ENCODE results near the gene PMS1.

PMS1 gene

GRCh38 chr2:189848276-189848675, 64.0 kb downstream of the PMS1 start:
- DNase-seq (ENCODE audit: low read depth), result no peak
- TF ChIP-seq, protein P1, sequence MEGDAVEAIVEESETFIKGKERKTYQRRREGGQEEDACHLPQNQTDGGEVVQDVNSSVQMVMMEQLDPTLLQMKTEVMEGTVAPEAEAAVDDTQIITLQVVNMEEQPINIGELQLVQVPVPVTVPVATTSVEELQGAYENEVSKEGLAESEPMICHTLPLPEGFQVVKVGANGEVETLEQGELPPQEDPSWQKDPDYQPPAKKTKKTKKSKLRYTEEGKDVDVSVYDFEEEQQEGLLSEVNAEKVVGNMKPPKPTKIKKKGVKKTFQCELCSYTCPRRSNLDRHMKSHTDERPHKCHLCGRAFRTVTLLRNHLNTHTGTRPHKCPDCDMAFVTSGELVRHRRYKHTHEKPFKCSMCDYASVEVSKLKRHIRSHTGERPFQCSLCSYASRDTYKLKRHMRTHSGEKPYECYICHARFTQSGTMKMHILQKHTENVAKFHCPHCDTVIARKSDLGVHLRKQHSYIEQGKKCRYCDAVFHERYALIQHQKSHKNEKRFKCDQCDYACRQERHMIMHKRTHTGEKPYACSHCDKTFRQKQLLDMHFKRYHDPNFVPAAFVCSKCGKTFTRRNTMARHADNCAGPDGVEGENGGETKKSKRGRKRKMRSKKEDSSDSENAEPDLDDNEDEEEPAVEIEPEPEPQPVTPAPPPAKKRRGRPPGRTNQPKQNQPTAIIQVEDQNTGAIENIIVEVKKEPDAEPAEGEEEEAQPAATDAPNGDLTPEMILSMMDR (IDR thresholded peaks at IDR 0.05; ENCODE audit: insufficient read depth, low read depth, low read length, missing control alignments), result no peak
- H3K4me3 ChIP-seq (ENCODE audit: low read depth, low read length), result no peak overlapping the region

DNA sequence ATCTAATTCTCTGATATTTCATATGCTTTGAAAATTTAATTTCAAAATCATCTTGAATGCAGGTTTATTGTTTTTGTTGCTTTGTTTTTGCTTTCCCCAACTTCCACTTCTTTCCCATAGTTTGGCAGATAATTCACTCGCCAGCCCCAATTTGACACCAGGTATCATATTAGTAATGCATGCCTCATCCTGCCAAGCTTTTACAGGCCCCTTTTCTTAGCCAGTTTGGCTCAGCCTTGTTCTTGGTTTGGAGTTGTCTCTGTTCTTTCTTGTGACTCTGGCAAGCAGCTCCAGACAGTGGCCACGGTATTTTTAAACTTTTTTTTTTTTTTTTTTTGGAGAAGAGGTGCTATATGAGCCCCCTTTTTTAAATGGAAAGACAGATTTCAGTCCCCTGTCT, 65.3 kb downstream of the PMS1 start:
- TF ChIP-seq, protein P1 (IDR thresholded peaks at IDR 0.05; ENCODE audit: insufficient read depth, low read depth, low read length, missing control alignments), result no peak
- no peak for DNase-seq (ENCODE audit: low read depth)
- H3K4me3 ChIP-seq (ENCODE audit: low read depth, low read length), result no peak overlapping the region

DNA sequence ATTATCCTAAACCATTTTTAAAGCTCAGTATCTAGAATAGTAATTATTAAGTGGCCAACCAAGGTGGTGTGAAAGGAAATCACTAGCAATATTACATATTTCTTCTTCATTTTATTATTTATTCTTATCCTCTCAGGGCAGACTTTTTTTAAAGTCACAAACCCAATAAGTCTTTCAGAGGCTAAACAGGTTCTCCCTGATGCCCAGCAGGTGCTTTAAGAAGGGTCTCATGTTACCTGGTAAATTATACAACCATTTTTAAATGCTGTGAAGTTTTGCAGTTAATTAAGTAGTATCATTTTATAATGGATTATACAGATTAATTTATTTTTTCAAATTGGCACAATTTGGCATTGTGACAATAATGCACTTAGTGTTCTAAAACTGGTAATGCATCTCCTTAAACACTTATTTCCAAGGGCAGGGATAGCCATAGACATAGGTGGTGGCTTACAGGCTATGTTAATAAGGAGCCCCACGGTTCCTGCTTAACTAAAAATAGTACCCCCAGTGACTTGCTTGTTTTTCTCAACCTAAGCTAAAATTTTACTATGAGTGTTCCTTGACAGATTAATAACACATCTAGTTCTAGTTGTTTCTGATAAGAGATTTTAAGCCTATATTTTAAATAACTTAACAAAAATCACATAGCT, 67.0 kb downstream of the PMS1 start:
- no peak for DNase-seq (ENCODE audit: low read depth)
- no peak overlapping the region for H3K4me3 ChIP-seq (ENCODE audit: low read depth, low read length)
- TF ChIP-seq, protein P1 (IDR thresholded peaks at IDR 0.05; ENCODE audit: insufficient read depth, low read depth, low read length, missing control alignments), result no peak

DNA sequence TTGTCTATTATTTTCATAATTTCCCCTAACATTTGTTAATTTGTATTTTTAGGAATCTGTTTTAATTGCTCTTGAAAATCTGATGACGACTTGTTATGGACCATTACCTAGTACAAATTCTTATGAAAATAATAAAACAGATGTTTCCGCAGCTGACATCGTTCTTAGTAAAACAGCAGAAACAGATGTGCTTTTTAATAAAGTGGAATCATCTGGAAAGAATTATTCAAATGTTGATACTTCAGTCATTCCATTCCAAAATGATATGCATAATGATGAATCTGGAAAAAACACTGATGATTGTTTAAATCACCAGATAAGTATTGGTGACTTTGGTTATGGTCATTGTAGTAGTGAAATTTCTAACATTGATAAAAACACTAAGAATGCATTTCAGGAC, 69.9 kb downstream of the PMS1 start:
- DNase-seq (ENCODE audit: low read depth), result no peak
- TF ChIP-seq, protein P1 (IDR thresholded peaks at IDR 0.05; ENCODE audit: insufficient read depth, low read depth, low read length, missing control alignments), result no peak

GRCh38 chr2:189854940-189855339, 70.7 kb downstream of the PMS1 start:
- H3K4me3 ChIP-seq (ENCODE audit: low read depth, low read length), result no peak overlapping the region
- DNase-seq (ENCODE audit: low read depth), result no peak
- TF ChIP-seq, protein P1 (IDR thresholded peaks at IDR 0.05; ENCODE audit: insufficient read depth, low read depth, low read length, missing control alignments), result no peak

More for the DNA sequence above, 69.9 kb downstream of the PMS1 start:
- no peak overlapping the region for H3K4me3 ChIP-seq (ENCODE audit: low read depth, low read length)

DNA sequence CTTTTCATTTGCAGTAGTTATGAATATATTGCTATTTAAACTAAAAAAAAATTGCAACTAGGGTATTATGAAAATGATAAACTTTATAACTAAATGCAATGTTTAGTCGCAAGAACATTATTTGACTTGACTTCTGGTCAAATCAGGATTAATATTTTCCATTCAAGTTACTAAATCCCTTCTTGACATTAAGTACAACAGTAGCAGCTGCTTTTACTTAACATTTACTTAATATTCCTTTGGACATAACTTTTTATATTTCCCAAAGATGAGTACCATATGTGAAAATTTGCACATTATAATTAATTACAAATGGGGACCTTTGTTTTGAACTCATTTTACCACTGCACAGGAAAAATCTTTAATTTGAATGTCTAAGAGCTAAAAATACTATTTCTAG, 74.0 kb downstream of the PMS1 start:
- no peak for DNase-seq (ENCODE audit: low read depth)
- H3K4me3 ChIP-seq (ENCODE audit: low read depth, low read length), result no peak overlapping the region
- TF ChIP-seq, protein P1 (IDR thresholded peaks at IDR 0.05; ENCODE audit: insufficient read depth, low read depth, low read length, missing control alignments), result no peak

GRCh38 chr2:189860161-189860560, 75.9 kb downstream of the PMS1 start:
- DNase-seq (ENCODE audit: low read depth), result no peak
- TF ChIP-seq, protein P1 (IDR thresholded peaks at IDR 0.05; ENCODE audit: insufficient read depth, low read depth, low read length, missing control alignments), result no peak

More at GRCh38 chr2:189860161-189860560, 75.9 kb downstream of the PMS1 start:
- no peak overlapping the region for H3K4me3 ChIP-seq (ENCODE audit: low read depth, low read length)

Data from GM12865 (cell line).